HG02938 (cell line): ENCODE results near the gene TEDC1.

Source experiments
- ATAC-seq: cut with Tn5 transposase; IDR thresholded peaks from one replicate; pipeline ENCODE4 v1.9.1; 2021; ENCODE audit warnings: mild to moderate bottlenecking, moderate library complexity; ENCODE audit not compliant: unreplicated experiment

The TEDC1 gene

DNA sequence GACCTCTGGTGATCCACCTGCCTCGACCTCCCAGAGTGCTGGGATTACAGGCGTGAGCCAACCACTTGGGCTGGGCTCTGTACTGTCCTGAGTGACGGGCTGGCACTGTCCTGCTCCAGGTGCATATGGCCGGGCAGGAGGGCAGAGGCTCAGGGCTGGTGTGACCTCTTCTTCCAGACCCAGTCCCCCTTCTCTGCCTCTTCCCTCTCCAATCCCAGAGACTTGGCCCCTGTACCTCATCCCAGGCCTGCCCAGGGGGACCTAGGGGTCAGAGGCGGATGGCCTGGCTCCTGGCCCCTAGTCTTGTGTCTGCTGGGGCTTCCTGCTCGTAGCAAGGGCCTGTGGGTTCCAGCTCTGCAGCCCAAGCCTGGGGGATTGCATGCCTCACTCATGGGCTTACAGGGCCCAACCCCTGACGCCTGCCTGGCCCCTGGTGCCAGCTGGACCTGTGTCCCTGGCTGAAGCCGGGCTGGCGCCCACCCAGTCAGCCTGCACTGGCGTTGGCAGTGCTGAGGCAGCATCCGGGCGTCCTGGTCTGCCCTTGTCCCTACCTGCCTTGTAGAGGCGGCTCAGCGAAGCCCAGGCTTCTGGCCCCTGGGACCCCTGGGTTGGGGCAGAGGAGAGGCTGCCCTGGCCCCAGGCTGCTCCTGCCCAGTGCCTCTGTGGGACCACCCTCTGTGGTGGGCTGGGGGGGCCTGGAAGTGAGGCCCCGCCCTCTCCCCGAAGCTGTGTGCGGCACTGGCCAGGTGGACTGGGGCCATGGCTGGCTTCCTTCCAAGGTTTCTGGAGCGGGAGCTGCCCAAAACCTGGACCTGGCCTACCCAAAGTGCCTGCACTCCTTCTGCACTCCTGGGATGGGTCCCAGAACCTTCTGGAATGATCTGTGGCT, 4.3 kb downstream of the TEDC1 start:
- no peak for ATAC-seq

DNA sequence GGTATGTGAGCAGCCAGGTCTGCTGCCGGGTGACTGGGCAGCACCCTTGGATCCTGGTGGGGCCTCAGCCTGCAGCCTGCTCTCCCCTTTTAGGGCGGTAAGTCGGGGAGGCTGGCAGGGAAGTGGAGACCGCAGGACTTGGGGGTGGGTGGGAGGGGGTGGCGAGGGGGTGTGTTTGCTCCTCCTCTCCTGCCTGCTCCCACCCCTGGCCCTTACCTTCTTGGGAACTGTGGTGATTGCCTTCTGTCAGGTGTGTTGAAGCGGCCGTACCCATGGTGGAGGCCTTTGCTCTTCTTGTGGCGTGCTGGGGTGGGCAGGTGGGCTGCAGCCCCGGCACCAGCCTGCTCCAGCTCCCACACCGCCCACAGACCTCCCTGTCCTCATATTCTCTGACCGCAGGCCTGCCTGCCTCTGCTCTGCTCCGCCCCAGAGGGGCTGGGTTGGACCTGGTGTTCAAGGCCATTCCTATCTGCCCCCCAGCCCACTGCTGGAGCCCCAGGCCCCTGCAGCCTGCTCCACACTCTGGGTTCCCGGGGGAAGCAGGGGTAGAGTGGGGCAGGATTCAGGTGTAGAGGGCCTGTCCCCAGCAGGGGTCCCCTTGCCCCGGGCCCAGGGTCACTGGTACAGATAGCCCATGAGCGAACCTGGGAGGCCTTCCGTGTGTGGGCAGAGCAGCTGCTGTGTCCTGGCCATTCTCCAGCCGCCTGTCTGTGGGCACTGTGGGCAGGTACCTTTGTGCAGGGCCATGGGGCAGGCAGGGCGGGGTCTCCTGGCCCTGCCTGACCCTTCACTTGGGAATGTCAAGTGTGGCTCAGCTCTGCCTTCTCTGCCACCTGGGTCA, 5.2 kb downstream of the TEDC1 start:
- ATAC-seq: no peak

DNA sequence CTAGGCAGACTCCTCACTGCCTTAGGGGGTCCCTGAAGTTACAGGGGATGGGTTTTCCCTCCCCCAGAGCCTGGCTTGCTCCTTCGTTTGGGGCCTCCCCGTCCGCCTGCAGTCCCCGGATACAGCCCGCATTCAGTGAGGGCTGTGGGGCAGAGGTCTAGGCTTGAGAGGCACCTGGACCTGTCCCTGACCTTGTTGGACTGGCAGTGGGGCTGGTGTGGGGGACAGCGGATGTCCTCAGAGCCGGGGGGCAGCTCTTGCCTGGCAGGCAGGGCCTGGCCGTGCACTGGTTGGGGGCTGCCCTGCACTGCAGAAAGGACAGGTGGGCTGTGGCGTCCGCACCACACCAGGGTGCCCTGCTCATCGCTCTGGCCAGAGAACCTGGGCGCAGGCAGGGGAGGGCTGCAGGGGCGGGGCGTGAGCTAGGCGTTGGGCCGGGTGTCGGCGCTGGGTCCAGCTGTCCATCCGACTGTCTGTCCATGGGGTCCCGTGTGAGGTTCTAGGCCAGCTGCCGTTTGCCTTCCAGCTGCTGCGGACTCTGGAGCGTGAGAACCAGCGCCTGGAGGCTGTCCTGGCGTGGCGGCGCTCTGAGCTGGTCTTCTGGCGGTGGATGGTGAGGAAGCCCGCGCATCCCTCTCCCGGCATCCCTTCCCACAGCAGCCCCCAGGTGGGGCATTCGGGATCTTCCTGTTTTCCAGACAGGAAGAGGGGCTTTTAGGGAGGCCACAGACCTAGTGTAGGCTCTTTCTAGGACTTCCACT, 6.0 kb downstream of the TEDC1 start:
- no peak for ATAC-seq

DNA sequence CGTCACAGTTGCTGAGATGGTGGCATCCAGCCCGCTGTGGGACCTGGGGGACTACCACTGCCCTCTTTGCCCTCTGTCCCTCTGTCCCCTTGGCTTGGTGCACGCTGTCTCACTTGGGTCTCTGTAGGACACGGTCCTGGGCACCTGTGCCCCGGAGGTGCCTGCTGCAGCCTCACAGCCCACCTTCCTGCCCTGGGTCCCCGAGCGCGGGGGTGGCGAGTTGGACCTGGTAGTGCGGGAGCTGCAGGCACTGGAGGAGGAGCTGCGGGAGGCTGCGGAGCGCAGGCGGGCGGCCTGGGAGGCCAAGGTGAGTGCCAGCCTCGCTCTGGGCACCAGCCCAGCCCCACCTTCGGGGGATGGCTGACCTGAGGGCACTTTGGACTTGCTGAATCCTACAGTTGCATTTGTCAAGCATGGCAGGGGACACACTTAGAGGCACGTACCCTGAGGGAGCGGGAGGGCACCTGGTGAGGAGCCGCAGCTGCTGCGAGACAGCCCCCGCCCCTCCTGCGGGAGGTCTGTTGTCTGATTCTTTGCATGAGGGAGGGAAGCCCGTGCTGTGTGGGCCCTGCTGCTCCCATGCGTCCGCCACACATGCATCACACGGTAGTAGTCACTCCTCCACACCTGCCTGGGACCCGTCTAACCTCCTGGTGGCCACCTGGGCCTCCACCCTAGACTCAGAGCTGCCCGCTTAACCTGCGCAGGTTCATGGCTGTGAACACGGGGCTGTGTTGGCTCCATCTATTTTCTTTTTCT, 6.8 kb downstream of the TEDC1 start:
- ATAC-seq: no peak

DNA sequence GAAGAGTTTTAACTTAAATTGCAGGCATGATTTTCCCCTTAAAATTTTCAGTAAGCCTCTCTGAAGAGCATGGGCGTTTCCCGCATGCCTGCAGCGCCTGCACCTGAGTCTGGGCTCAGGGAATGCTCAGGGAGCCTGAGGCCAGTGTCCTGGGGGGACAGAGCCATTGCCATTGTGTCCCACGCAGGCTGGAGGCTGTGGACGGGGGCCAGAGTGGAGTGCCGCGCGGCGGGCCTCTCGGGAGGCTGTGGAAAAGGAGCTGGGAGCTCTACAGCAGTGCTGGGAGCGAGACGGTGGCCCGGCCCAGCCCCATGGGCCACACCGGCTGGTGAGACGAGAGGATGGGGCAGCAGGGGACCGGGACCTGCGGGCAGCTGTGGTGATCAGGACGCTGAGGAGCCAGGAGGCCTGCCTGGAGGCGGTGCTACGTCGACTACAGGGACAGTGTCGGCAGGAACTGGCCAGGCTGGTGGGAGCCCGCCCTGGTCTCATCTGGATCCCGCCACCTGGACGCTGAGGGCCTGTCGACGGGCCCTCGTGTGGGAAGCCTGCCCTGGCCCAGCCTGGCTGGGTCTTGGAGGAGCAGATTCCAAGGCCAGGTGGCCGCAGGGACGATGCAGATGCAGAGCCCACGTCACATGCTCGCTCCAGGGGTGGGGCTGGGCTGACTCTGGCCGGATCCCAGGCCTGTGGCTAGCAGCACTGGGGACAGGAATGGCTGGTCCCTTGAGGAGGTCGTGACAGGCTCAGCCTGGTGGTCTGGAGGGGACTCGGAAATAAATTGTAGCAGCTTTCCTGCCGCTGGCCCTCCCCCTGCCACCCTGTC, 7.6 kb downstream of the TEDC1 start:
- ATAC-seq: no peak

DNA sequence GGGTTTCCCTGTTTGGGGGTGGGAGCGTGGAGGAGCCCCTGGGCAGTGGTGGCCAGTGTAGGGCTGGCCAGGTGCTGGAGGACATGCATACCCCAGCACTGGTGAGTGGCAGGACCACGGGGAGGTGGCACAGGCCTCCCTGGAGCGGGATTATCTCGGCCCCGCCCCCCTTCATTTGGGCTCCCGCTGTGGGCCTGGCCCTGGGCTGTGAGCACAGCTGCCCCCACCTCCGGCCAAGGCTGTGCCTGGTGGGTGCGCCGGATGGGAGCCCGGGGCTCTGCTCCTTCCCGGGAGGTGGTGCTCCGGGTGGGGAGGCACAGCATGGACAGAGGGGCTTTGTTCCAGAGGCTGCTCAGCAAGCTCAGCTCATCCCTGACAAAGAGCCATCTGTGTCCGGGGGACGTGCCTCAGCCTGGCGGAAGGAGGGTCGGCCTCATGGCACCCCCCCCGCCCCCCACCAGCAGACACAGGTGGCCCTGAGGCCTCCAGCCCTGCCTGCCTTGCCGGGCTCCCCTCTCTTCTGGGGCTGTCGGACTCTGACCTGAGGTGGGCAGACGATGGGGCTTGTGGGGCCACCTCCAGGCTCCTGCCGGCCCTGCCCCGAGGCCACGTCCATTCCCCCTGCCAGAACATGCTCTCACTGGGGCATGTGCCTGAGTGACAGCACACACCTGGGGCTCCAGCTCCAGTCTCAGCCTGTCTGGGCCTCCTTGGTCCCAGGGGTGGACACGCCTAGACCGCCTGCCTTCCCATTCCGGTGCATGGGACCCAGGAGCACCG, 8.4 kb downstream of the TEDC1 start:
- ATAC-seq: no peak

DNA sequence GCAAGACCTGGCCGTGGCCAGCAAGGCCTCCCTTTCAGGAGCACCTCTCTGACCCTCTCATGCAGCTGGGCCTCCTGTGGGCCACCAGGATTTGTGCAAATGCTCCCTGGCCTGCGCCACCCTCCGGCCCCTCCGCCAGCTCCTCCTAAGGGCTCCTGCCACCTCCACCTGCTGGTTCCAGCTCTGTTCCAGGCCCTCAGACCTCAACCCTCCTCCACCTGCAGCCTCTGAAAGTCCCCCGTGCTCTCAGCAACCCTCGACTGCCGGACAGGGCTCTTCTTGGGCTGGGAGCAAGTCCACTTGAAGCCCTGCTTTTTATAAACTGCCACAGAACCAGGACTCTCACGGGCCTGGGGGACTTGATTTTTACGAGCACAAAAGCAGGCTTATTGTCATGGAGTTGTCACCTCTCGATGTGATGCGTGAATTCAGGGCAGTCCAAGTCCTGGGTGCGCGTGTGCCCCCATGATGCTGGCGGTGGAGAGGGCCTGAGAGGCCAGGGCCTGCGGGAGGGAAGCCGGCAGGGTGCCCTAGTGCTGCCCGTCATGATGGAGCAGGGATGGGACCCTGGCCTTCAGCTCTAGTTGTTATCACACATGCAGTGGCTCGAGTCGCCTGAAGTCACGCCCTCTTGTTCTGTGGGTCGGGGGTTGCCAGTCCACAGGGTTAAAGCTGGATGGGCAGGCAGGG, 9.1 kb downstream of the TEDC1 start:
- no peak for ATAC-seq

DNA sequence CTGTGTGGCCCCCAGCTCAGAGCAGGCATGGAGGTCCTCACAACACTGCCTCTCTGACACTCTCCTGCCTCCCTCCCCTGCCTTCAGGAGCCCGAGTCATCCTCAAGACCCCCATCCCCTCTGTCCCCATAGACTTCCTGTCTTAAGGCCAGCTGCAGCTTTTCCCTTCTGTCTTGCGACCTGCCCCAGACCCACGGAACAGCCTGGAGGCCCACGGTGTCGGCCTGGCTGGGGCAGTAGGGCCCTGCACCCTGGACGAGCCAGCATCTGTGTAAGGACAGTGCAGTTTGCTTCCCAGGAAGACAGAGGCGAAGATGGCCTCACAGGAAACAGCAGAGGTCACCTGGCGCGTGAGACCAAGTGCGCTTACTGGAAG, 9.7 kb downstream of the TEDC1 start:
- ATAC-seq: no peak

DNA sequence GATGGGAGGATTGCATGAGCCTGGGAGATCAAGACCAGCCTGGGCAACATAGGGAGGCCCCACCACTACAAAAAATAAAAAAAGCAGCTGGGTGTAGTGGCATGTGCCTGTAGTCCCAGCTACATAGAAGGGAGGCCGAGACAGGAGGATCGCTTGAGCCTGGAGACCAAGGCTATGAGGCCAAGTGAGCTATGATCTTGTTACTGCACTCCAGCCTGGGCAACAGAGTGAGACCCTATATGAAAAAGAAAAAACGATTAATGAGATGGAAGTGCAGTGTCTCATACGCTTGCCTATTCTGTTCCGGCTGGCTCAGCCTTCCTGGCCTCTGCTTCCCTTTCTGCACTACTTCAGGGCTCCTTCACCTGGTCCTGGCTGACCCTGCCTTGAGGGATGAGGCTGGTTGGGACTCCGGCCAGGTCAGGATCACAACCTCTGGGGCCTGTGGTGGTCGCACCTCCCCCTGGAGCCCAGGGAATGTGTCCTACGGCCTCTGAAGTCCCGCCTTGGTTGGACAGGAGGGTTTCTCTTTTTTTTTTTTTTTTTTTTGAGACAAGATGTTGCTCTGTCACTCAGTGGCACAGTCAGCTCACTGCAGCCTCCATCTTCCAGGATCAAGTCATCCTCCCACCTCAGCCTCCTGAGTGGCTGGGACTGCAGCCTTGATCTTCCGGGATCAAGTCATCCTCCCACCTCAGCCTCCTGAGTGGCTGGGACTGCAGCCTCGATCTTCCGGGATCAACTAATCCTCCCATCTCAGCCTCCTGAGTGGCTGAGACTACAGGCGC, 10.7 kb downstream of the TEDC1 start:
- ATAC-seq: no peak

DNA sequence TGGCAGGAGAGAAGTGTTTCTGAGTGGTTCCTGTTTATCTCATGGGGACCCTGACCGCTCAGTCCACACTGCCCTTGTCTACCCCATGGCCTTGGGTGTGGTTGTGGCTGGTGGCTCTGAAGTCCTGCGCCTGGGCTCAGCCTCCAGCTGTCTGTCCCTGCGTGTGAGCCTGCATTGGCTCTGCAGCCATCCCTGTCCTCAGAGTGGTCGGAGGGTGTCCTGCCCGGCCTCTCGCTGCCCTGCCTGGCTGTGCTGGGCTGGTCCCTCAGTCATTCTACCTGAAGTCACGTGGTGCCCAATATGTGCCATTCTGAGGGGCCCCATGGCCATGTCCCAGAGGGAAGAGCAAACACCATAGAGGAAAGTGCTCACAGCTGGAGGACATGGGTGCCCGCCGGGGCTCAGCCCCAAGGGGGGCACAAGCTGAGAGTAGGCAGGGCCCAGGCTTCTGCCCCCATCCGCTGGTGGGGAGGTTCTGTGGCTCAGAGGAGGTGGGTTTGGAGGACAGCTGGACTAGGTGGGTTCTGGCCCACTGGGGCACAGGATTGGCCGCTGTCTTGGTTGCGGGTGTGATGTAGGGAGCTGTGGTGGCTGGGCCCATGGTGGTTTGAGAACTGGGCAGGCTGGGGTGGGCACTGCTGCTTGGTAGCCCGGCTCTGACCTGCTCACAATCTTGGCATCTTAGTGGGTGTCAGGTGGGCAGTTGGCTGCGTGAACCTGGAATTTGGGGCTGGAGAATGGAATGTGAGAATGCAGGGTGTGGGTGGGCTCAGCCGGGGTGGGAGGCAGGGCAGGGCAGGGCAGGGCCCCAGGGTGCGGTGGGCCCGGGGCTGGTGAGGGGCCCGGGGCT, 11.6 kb downstream of the TEDC1 start:
- no peak for ATAC-seq

DNA sequence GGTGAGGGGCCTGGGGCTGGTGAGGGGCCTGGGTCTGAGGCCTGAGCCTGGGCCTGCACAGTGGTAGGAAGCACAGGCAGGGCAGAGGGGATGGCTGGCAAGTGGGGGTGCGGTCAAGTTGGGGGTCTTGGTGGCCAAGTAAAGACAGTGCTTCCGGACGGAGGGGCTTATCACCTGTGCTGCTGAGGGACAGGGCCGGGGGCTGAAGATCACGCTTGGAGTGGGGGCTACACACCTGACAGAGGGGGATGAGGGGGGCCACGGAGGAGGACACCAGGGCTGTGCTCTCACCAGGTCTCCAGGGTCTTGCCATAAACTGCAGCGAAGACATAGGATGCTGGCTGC, 12.2 kb downstream of the TEDC1 start:
- ATAC-seq: no peak

DNA sequence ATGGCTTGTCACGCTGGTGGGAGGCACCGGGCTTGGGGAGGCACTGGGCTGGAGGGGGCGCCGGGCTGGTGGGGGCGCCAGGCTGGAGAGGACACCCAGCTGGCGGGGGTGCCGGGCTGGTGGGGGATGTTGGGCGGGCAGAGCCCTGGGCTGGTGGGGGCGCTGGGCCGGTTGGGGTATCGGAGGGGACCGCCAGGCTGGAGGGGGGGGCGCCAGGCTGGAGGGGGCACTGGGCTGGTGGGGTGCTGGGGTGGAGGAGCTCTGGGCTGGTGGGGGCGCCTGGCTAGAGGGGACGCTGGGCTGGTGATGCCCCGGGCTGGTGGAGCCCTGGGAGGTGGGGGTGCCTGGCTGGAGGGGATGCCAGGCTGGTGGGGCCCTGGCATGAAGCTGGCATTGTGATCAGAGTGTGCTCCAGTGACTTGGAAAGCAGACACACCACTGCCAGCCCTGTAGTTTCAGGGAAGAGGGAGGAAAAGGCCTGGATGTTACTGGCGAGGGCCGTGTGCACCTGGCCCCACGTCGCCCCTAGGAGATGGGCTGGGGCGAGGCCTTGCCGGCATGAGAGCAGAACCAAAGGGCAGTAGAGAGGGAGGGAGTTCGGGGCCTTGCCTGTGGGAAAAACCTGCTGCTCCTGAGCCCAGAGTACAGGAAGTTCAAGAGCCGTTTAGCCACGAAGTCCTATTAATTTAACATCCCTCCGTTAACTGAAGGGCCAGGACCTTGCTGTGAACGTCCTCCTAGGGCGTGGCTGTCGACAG, 13.1 kb downstream of the TEDC1 start:
- no peak for ATAC-seq

DNA sequence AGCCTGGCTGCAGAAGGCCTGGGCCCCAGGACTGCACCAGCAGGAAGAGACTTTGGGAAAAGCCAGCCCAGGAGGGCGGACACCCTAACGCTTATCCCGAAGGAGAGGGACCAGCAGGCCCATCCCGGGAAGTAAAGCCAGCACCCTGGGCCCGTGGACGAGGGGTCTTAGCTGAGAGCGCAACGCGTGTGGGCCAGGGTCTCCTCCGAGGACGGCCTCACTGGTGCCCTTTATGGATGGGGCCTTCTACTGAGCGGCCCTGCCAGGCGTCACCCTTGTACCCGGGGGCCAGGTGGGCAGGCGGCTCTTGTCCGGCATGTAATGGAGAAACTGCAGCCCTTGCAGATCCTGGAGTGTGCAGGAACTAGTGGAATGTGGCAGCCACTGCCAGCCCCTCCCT, 14.1 kb downstream of the TEDC1 start:
- no peak for ATAC-seq

DNA sequence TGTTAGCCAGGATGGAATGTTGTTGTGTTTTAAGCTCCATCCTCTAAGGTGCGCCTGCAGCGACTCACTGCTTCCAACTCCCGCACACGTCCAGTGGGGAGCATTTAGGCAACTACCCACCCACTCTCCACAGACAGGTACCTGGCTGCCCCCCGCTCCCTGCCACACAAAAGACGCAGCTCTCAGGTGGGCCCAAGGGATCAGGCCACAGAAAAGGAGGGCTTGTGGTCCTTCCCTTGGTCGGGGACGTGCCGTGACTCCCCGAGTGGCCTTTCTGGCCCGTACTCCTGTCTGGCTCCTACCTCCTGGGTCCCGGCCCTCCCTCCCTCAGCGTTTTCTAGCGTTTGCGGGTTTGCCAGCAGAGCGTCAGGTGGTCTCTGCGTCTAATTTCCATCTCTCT, 16.2 kb downstream of the TEDC1 start:
- no peak for ATAC-seq

DNA sequence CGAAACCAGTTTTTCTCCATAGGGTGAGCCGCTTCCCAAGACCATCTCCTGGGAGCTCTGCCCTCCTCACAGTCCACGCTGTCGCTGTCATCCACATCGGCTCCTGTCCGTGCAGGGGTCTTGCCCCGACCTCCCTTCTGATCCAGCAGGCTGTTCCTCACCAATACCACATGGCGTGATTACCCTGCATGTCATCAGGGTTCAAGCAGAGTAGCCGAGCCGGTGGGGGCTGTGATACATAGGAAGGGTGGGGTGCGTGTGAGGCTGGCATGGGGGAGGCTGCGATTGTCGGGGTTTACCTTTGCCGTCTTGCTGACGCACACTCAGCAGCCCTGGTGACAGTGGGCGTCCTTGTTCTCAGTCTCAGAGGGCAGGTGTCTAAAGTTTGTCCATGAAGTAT, 17.0 kb downstream of the TEDC1 start:
- no peak for ATAC-seq

DNA sequence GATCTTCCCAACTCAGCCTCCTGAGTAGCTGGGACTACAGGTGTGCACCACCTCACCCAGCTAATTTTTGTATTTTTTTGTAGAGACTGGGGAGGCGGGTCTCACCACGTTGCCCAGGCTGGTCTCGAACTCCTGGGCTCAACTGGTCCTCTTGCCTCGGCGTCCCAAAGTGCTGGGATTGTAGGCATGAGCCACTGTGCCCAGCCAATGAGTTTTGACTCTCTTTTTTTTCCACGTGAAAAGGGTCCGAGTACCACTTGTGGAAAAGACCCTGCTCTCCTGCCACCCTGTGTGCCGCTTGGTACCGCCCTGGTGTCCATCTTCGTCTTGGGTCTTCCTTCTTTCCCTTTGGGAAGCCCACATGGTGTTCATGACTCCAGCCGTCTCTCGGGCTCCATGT, 17.6 kb downstream of the TEDC1 start:
- no peak for ATAC-seq
